OCI-LY1 (cell line): ENCODE results near the gene NLRP6.

Experiments used
- EZH2 ChIP-seq: fragments of 200-600 bp; sonication (generic), shearing (Covaris generic); IDR thresholded peaks from 2 replicates; pipeline ENCODE4 v1.8.0; 2017; ENCODE audit warnings: borderline replicate concordance, mixed run types, mild to moderate bottlenecking, antibody characterized with exemption, low read length, moderate library complexity, mixed read lengths
- TF ChIP-seq, protein P1 (sequence below): fragments of 200-600 bp; sonication (generic), shearing (Covaris generic); IDR thresholded peaks from 2 replicates; pipeline ENCODE4 v1.5.1; 2017; ENCODE audit warnings: mild to moderate bottlenecking, antibody characterized with exemption, low read length, moderate library complexity, mixed read lengths

GRCh38 chr11:249062-249461 lies 29.1 kb upstream of the NLRP6 start:
- TF ChIP-seq, protein P1, sequence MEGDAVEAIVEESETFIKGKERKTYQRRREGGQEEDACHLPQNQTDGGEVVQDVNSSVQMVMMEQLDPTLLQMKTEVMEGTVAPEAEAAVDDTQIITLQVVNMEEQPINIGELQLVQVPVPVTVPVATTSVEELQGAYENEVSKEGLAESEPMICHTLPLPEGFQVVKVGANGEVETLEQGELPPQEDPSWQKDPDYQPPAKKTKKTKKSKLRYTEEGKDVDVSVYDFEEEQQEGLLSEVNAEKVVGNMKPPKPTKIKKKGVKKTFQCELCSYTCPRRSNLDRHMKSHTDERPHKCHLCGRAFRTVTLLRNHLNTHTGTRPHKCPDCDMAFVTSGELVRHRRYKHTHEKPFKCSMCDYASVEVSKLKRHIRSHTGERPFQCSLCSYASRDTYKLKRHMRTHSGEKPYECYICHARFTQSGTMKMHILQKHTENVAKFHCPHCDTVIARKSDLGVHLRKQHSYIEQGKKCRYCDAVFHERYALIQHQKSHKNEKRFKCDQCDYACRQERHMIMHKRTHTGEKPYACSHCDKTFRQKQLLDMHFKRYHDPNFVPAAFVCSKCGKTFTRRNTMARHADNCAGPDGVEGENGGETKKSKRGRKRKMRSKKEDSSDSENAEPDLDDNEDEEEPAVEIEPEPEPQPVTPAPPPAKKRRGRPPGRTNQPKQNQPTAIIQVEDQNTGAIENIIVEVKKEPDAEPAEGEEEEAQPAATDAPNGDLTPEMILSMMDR: no peak
- TF ChIP-seq EZH2: no peak
